Tibial nerve (tissue), 4 donors: ENCODE measurements around the gene PMPCA.

Experiments
- EP300 ChIP-seq, 2 donors: sonication (generic); formaldehyde crosslinking; IDR thresholded peaks; one replicate each; pipeline ENCODE4 v1.6.1; 2017; ENCODE audit warnings: antibody characterized with exemption in 2 of 2, mild to moderate bottlenecking in 1 of 2
- POLR2A ChIP-seq, 2 donors: fragments of 450-650 bp; IDR thresholded peaks; one replicate each; pipeline ENCODE4 v1.6.1; 2017; ENCODE audit warnings: antibody characterized with exemption in 2 of 2, mild to moderate bottlenecking in 2 of 2, moderate library complexity in 2 of 2
- TF ChIP-seq, protein P1 (sequence below), 5 experiments: fragments of 200-600 bp in 3 of 5; fragments of 450-650 bp in 2 of 5; sonication (generic) in 3 of 5; IDR thresholded peaks; one replicate each; pipeline ENCODE4 v1.5.1; 2016 to 2019; ENCODE audit warnings: antibody characterized with exemption in 5 of 5, mild to moderate bottlenecking in 3 of 5, moderate library complexity in 2 of 5

DNA sequence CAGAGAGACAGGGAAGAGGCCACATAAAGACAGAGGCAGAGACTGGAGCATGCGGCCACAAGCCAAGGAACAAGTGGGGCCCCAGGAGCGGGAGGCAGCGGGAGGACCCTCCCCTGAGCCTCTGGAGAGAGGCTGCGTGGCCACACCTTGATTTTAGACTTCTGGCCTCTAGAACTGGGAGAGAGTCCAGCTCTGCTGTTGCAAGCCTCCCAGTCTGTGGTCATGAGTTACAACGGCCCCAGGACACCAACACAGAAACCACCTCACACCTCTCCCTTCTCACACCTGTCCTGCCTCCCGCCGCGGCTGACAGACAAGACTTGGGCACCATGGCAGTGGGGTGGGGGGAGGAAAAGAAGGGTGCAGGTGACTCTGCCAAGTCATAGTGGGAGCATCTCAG lies 27.0 kb downstream of the PMPCA start:
- TF ChIP-seq, protein P1, sequence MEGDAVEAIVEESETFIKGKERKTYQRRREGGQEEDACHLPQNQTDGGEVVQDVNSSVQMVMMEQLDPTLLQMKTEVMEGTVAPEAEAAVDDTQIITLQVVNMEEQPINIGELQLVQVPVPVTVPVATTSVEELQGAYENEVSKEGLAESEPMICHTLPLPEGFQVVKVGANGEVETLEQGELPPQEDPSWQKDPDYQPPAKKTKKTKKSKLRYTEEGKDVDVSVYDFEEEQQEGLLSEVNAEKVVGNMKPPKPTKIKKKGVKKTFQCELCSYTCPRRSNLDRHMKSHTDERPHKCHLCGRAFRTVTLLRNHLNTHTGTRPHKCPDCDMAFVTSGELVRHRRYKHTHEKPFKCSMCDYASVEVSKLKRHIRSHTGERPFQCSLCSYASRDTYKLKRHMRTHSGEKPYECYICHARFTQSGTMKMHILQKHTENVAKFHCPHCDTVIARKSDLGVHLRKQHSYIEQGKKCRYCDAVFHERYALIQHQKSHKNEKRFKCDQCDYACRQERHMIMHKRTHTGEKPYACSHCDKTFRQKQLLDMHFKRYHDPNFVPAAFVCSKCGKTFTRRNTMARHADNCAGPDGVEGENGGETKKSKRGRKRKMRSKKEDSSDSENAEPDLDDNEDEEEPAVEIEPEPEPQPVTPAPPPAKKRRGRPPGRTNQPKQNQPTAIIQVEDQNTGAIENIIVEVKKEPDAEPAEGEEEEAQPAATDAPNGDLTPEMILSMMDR (IDR thresholded peaks at IDR 0.05): no peak
- TF ChIP-seq POLR2A (IDR thresholded peaks at IDR 0.05) (no peak), EP300 (IDR thresholded peaks at IDR 0.05) (no peak)
